ENCODE measurements around the gene FAM163B. TPM values are rescaled to one million over a fixed set of nuclear protein-coding genes. Genes with fewer than 3 reads are reported as not detected.

The FAM163B gene
- total and polyA plus RNA-seq, 2 of the 8 experiments (the other 6 are each of a cell fraction or from before 2014, with no cell fraction given) = 0.63 to 1.0 TPM

DNA sequence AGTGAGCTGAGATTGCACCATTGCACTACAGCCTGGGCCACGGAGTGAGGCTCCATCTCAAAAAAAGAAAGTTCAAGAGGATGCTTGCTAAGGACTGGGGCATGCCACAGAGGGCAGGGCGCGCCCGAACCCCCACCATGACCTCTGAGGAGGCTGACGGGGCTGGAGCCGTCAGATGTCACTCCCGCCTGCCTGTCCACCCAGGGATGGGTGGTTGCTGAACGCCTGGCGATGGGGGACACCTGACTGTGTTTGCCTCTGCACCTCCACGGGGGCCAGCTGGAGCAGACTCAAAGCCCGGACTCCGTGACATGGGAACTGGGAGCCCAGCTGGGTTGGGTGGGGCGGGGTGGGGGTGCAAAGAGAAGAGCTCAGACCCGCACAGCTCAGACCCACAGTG is 42.8 kb downstream of the FAM163B start:
- CTCF ChIA-PET (ENCODE audit: partially characterized antibody) = interaction anchor here (0.6 to 1.9 kb wide), 6 partner anchors 10 to 98 kb away, joined by 3 to 5 read pairs (median 4); no protein-coding TSS in a partner anchor
- POLR2A ChIA-PET (ENCODE audit: partially characterized antibody) = interaction anchor here (2.0 kb wide), 1 partner anchor 23 kb away, joined by 9 read pairs; no protein-coding TSS in a partner anchor
- TF ChIP-seq, protein P1, sequence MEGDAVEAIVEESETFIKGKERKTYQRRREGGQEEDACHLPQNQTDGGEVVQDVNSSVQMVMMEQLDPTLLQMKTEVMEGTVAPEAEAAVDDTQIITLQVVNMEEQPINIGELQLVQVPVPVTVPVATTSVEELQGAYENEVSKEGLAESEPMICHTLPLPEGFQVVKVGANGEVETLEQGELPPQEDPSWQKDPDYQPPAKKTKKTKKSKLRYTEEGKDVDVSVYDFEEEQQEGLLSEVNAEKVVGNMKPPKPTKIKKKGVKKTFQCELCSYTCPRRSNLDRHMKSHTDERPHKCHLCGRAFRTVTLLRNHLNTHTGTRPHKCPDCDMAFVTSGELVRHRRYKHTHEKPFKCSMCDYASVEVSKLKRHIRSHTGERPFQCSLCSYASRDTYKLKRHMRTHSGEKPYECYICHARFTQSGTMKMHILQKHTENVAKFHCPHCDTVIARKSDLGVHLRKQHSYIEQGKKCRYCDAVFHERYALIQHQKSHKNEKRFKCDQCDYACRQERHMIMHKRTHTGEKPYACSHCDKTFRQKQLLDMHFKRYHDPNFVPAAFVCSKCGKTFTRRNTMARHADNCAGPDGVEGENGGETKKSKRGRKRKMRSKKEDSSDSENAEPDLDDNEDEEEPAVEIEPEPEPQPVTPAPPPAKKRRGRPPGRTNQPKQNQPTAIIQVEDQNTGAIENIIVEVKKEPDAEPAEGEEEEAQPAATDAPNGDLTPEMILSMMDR (IDR thresholded peaks at IDR 0.05; ENCODE audit: control extremely low read depth in 1 of 3, insufficient read depth in 1 of 3, low read depth in 1 of 3, low read length in 3 of 3) = no peak
- TF ChIP-seq RFX5 (IDR thresholded peaks at IDR 0.05; ENCODE audit: borderline replicate concordance, low read depth, low read length) (no peak), CTBP2 (IDR thresholded peaks at IDR 0.05; ENCODE audit: borderline replicate concordance, insufficient read depth, insufficient read length, low read length) (no peak), CHD1 (IDR thresholded peaks at IDR 0.05; ENCODE audit: low read depth, low read length) (no peak), RNF2 (IDR thresholded peaks at IDR 0.05; ENCODE audit: borderline replicate concordance, low read depth, low read length, missing control alignments, poor library complexity, severe bottlenecking) (no peak), JUND (IDR thresholded peaks at IDR 0.05; ENCODE audit: low read length) (no peak), SIX5 (IDR thresholded peaks at IDR 0.05; ENCODE audit: low read depth, low read length) (no peak), SP4 (IDR thresholded peaks at IDR 0.05; ENCODE audit: low read length) (no peak), POLR2AphosphoS5 (IDR thresholded peaks at IDR 0.05; ENCODE audit: low read depth, low read length) (no peak)
- TF ChIP-seq, protein P2, sequence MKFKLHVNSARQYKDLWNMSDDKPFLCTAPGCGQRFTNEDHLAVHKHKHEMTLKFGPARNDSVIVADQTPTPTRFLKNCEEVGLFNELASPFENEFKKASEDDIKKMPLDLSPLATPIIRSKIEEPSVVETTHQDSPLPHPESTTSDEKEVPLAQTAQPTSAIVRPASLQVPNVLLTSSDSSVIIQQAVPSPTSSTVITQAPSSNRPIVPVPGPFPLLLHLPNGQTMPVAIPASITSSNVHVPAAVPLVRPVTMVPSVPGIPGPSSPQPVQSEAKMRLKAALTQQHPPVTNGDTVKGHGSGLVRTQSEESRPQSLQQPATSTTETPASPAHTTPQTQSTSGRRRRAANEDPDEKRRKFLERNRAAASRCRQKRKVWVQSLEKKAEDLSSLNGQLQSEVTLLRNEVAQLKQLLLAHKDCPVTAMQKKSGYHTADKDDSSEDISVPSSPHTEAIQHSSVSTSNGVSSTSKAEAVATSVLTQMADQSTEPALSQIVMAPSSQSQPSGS (IDR thresholded peaks at IDR 0.05; ENCODE audit: low read length) = no peak

More for the DNA sequence above, 42.8 kb downstream of the FAM163B start:
- Histone ChIP-seq H2AK5ac (ENCODE audit: low read depth, low read length) (no peak overlapping the region), H3K4me2 (ENCODE audit: insufficient read depth in 1 of 2, low read depth in 2 of 2, low read length in 2 of 2) (no peak overlapping the region), H3K27ac (ENCODE audit: low read depth, low read length) (no peak overlapping the region), H3K79me2 (ENCODE audit: control insufficient read depth in 1 of 2, insufficient read depth in 2 of 2, low read length in 2 of 2) (no peaks in the 10 kb centered on the region), H2BK5ac (ENCODE audit: low read depth, low read length) (no peak overlapping the region), H4K91ac (replicated peaks; ENCODE audit: insufficient read length, low read length) (no peak overlapping the region), H3K27me3 (replicated peaks in 1 of 4; ENCODE audit: control insufficient read depth in 3 of 4, extremely low read depth in 1 of 4, insufficient read depth in 3 of 4, low read length in 3 of 4) (no peaks in the 10 kb centered on the region; a peak in 1 of 7 replicates), H3K9me3 (ENCODE audit: insufficient read depth in 2 of 2, low read depth in 1 of 2, low read length in 1 of 2) (no peaks in the 10 kb centered on the region), H3K18ac (ENCODE audit: extremely low read depth, low read length) (no peak overlapping the region), H4K20me1 (replicated peaks in 1 of 2; ENCODE audit: control insufficient read depth in 1 of 2, insufficient read depth in 2 of 2, low read length in 2 of 2) (no peaks in the 10 kb centered on the region), H3K14ac (ENCODE audit: insufficient read length) (no peak overlapping the region), H3K4ac (replicated peaks; ENCODE audit: insufficient read length, low read depth, low read length) (no peak overlapping the region), H2BK15ac (ENCODE audit: low read length) (no peak overlapping the region), H3K23ac (ENCODE audit: insufficient read length) (no peak overlapping the region), H3K23me2 (ENCODE audit: low read depth, low read length) (no peaks in the 10 kb centered on the region), H3K4me3 (ENCODE audit: extremely low read depth in 1 of 4, insufficient read depth in 2 of 4, low read depth in 3 of 4, low read length in 4 of 4) (no peak overlapping the region), H3K36me3 (ENCODE audit: control insufficient read depth in 2 of 4, insufficient read depth in 4 of 4, low read length in 3 of 4) (no peaks in the 10 kb centered on the region), H4K5ac (ENCODE audit: insufficient read length, low read depth, low read length) (no peak overlapping the region), H3K79me1 (ENCODE audit: low read depth, low read length) (no peaks in the 10 kb centered on the region), H2BK20ac (ENCODE audit: low read length) (no peak overlapping the region), H3K56ac (replicated peaks; ENCODE audit: insufficient read length, low read depth, low read length) (no peak overlapping the region), H2BK120ac (replicated peaks; ENCODE audit: low read depth, low read length) (no peak overlapping the region), H2BK12ac (ENCODE audit: low read depth, low read length) (no peak overlapping the region), H4K8ac (ENCODE audit: extremely low read depth, insufficient read depth, low read length) (no peak overlapping the region), H3K9ac (replicated peaks in 1 of 4; ENCODE audit: extremely low read depth in 1 of 4, low read depth in 3 of 4, low read length in 3 of 4) (no peak overlapping the region), H3K4me1 (replicated peaks in 1 of 4; ENCODE audit: control insufficient read depth in 3 of 4, insufficient read depth in 4 of 4, low read length in 3 of 4) (peaks cover 0 to 11% (median 5%) of the 10 kb centered on the region in 4 experiments; a peak in 4 of 7 replicates), H2AFZ (ENCODE audit: low read length) (no peak overlapping the region)
- WGBS, 2 experiments (ENCODE audit: extremely low coverage in 1 of 2, insufficient coverage in 1 of 2, insufficient read length in 1 of 2, insufficient replicate concordance in 2 of 2, low coverage in 1 of 2, low lambda C conversion rate in 2 of 2, missing lambda C conversion rate in 1 of 2) = 90% methylated on average over 13 of the region's 14 CpGs; no CpG with 5 or more reads in 1 of the 2 experiments
- no peak for DNase-seq (ENCODE audit: low read depth in 1 of 2, low spot score in 2 of 2)
- no peak for FAIRE-seq

Data from H1 (cell line).